SK-N-SH (cell line): Measurements from ENCODE around the gene XG. TPM values are rescaled to one million over a fixed set of nuclear protein-coding genes. Genes with fewer than 3 reads are reported as not detected.

Experiments used
- CTCF ChIA-PET: fragments of 300-600, 350-600 bp; formaldehyde crosslinking; extraction: SDS; loops from one replicate; lab custom pipeline; 2021; lab: Yijun Ruan, JAX
- POLR2A ChIA-PET: fragments of 350-600 bp; sonication (Branson Sonifier 250); formaldehyde crosslinking; extraction: SDS; loops from one replicate; lab custom pipeline; 2020; ENCODE audit warnings: antibody characterized with exemption, inconsistent platforms; lab: Yijun Ruan, JAX
- DNase-seq: peaks from one replicate; pipeline ENCODE4 v3.0.0; 2012
- H2AFZ ChIP-seq: fragments of 200-600 bp; sonication (generic); 2 replicates; pipeline ENCODE4 v1.8.1; 2016; ENCODE audit warnings: antibody characterized with exemption, mild to moderate bottlenecking, low read depth
- H3F3A ChIP-seq: fragments of 200-600 bp; sonication (generic); replicated peaks from 2 replicates; pipeline ENCODE3; 2016; ENCODE audit warnings: antibody characterized with exemption, mild to moderate bottlenecking; ENCODE audit not compliant: insufficient read depth
- H3K27ac ChIP-seq, 2 experiments: fragments of 200-500 bp in 1 of 2; fragments of 200-600 bp in 1 of 2; sonication (Bioruptor generic) in 1 of 2; sonication (generic), shearing (Covaris generic) in 1 of 2; 2 replicates each; pipeline versions ENCODE4 v1.5.1 to v1.6.1; 2014 to 2016; ENCODE audit warnings: low read depth in 2 of 2, inconsistent platforms in 1 of 2, low read length in 1 of 2, mild to moderate bottlenecking in 1 of 2, mixed read lengths in 1 of 2
- H3K27me3 ChIP-seq: fragments of 200-600 bp; sonication (generic), shearing (Covaris generic); 2 replicates; pipeline ENCODE4 v1.6.1; 2016; ENCODE audit warnings: mixed run types; ENCODE audit not compliant: insufficient read depth
- H3K36me3 ChIP-seq, 2 experiments: fragments of 200-500 bp in 1 of 2; fragments of 200-600 bp in 1 of 2; sonication (Bioruptor generic) in 1 of 2; sonication (generic) in 1 of 2; replicated peaks in 1 of 2; 2 replicates each; pipeline versions ENCODE3 to v1.5.1; 2014 to 2016; ENCODE audit warnings: low read length in 1 of 2, mild to moderate bottlenecking in 1 of 2; ENCODE audit not compliant: insufficient read depth in 2 of 2, control insufficient read depth in 1 of 2
- H3K4me1 ChIP-seq, 2 experiments: fragments of 200-500 bp in 1 of 2; fragments of 200-600 bp in 1 of 2; sonication (Bioruptor generic) in 1 of 2; sonication (generic), shearing (Covaris generic) in 1 of 2; 2 replicates each; pipeline versions ENCODE4 v1.5.1 to v1.6.1; 2014 to 2016; ENCODE audit warnings: low read depth in 1 of 2, low read length in 1 of 2, mixed run types in 1 of 2; ENCODE audit not compliant: insufficient read depth in 2 of 2, control insufficient read depth in 1 of 2
- H3K4me2 ChIP-seq: fragments of 200-600 bp; sonication (generic), shearing (Covaris generic); 2 replicates; pipeline ENCODE4 v1.6.1; 2017; ENCODE audit warnings: mixed run types
- H3K4me3 ChIP-seq, 2 experiments: fragments of 200-500 bp in 1 of 2; fragments of 200-600 bp in 1 of 2; sonication (Bioruptor generic) in 1 of 2; sonication (generic), shearing (Covaris generic) in 1 of 2; 2 replicates each; pipeline versions ENCODE4 v1.5.1 to v1.8.1; 2014 to 2016; ENCODE audit warnings: low read depth in 2 of 2, inconsistent platforms in 1 of 2, low read length in 1 of 2, mild to moderate bottlenecking in 1 of 2, mixed read lengths in 1 of 2, moderate library complexity in 1 of 2
- H3K79me2 ChIP-seq: fragments of 200-600 bp; sonication (generic); 2 replicates; pipeline ENCODE4 v1.8.1; 2017; ENCODE audit warnings: mild to moderate bottlenecking; ENCODE audit not compliant: insufficient read depth
- H3K9ac ChIP-seq: fragments of 200-600 bp; sonication (generic); 2 replicates; pipeline ENCODE4 v1.6.1; 2017; ENCODE audit warnings: mixed run types
- H3K9me2 ChIP-seq: fragments of 200-600 bp; sonication (generic); 2 replicates; pipeline ENCODE4 v1.6.1; 2017; ENCODE audit warnings: mixed run types
- H3K9me3 ChIP-seq: fragments of 200-600 bp; sonication (generic); 2 replicates; pipeline ENCODE4 v1.6.1; 2017; ENCODE audit warnings: mixed run types, mild to moderate bottlenecking, moderate library complexity
- H4K20me1 ChIP-seq: fragments of 200-600 bp; sonication (generic); 2 replicates; pipeline ENCODE4 v1.6.1; 2017; ENCODE audit warnings: mild to moderate bottlenecking, mixed run types; ENCODE audit not compliant: insufficient read depth
- ELF1 ChIP-seq: IDR thresholded peaks from 2 replicates; pipeline ENCODE4 v1.4.0; 2012
- EZH2phosphoT487 ChIP-seq: fragments of 200-600 bp; sonication (generic); IDR thresholded peaks from 2 replicates; pipeline ENCODE4 v1.6.1; 2017; ENCODE audit warnings: low read depth, mixed run types, mild to moderate bottlenecking, antibody characterized with exemption, moderate library complexity, borderline replicate concordance
- FOXJ3 ChIP-seq: sonication (generic); formaldehyde crosslinking; IDR thresholded peaks from 2 replicates; pipeline ENCODE4 v1.5.1; 2020; ENCODE audit warnings: mild to moderate bottlenecking, missing genetic modification reagents
- MEF2A ChIP-seq: IDR thresholded peaks from 2 replicates; pipeline ENCODE4 v1.4.0; 2012; ENCODE audit warnings: low read depth, borderline replicate concordance
- PBX3 ChIP-seq: IDR thresholded peaks from 2 replicates; pipeline ENCODE4; 2012
- REST ChIP-seq: IDR thresholded peaks from 2 replicates; pipeline ENCODE4 v1.6.1; 2012; ENCODE audit warnings: mild to moderate bottlenecking, low read depth, low read length, moderate library complexity
- RFX5 ChIP-seq: IDR thresholded peaks from 2 replicates; pipeline ENCODE4 v1.6.1; 2012; ENCODE audit warnings: mild to moderate bottlenecking, improper control_type of control experiment, low read length
- RXRA ChIP-seq: IDR thresholded peaks from 2 replicates; pipeline ENCODE4 v1.4.0; 2012; ENCODE audit warnings: low read depth, mild to moderate bottlenecking, borderline replicate concordance
- SIN3A ChIP-seq: IDR thresholded peaks from 2 replicates; pipeline ENCODE4 v1.6.1; 2012; ENCODE audit warnings: low read depth, mild to moderate bottlenecking, low read length, moderate library complexity, borderline replicate concordance
- USF1 ChIP-seq: IDR thresholded peaks from 2 replicates; pipeline ENCODE4 v1.4.0; 2012; ENCODE audit warnings: low read depth, borderline replicate concordance
- USF2 ChIP-seq: fragments of 150-350 bp; IDR thresholded peaks from 2 replicates; pipeline ENCODE4 v1.6.1; 2017; ENCODE audit warnings: antibody characterized with exemption, low read length, low read depth, borderline replicate concordance
- YY1 ChIP-seq: IDR thresholded peaks from 2 replicates; pipeline ENCODE4 v1.4.0; 2012; ENCODE audit warnings: low read depth, mild to moderate bottlenecking
- WGBS: methylation state at CpG from one replicate; pipeline ENCODE4 v1.1.6; 2017; ENCODE audit warnings: low lambda C conversion rate; 5-methylcytosine and 5-hydroxymethylcytosine counted together
- polyA plus RNA-seq, 3 experiments: library from polyadenylated mRNA; depleted of rRNA; stranded (reverse); fragments of >200 nt; gene quantifications; 2 replicates each; pipeline ENCODE4 v1.2.3, GENCODE V29; 2012
- TF ChIP-seq, protein P1 (sequence below): fragments of 200-600 bp; sonication (generic); IDR thresholded peaks from 2 replicates; pipeline ENCODE4 v1.6.1; 2017; ENCODE audit warnings: antibody characterized with exemption, mild to moderate bottlenecking, moderate library complexity

The XG gene
- polyA plus RNA-seq, 1 of the 3 experiments (the other 2 are of a cell fraction) = 0.76 TPM

- Histone ChIP-seq H3K36me3 (no peaks in the 10 kb centered on the region), H3K9me3 (no peaks in the 10 kb centered on the region), H2AFZ (no peak overlapping the region), H3F3A (no peaks in the 10 kb centered on the region), H4K20me1 (no peaks in the 10 kb centered on the region), H3K27me3 (peaks cover 5% of the 10 kb centered on the region; the same call in 1 of the 2 replicates), H3K4me1 (no peaks in the 10 kb centered on the region; a peak in 1 of 4 replicates), H3K27ac (no peak overlapping the region), H3K79me2 (no peaks in the 10 kb centered on the region), H3K4me3 (no peak overlapping the region), H3K9me2 (no peaks in the 10 kb centered on the region), H3K9ac (no peak overlapping the region), H3K4me2 (no peak overlapping the region)
- ChIA-PET CTCF (no interaction called here), POLR2A (no interaction called here)
- TF ChIP-seq RXRA (no peak), PBX3 (no peak), SIN3A (no peak), YY1 (no peak), USF1 (no peak), ELF1 (no peak), REST (no peak), RFX5 (no peak), USF2 (no peak), FOXJ3 (no peak), EZH2phosphoT487 (no peak), MEF2A (no peak)
- TF ChIP-seq, protein P1, sequence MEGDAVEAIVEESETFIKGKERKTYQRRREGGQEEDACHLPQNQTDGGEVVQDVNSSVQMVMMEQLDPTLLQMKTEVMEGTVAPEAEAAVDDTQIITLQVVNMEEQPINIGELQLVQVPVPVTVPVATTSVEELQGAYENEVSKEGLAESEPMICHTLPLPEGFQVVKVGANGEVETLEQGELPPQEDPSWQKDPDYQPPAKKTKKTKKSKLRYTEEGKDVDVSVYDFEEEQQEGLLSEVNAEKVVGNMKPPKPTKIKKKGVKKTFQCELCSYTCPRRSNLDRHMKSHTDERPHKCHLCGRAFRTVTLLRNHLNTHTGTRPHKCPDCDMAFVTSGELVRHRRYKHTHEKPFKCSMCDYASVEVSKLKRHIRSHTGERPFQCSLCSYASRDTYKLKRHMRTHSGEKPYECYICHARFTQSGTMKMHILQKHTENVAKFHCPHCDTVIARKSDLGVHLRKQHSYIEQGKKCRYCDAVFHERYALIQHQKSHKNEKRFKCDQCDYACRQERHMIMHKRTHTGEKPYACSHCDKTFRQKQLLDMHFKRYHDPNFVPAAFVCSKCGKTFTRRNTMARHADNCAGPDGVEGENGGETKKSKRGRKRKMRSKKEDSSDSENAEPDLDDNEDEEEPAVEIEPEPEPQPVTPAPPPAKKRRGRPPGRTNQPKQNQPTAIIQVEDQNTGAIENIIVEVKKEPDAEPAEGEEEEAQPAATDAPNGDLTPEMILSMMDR = no peak
- DNase-seq = no peak
- WGBS = 67% methylated on average over 10 of the region's 11 CpGs
Measured at GRCh38 chrX:2766906-2767305, 15.1 kb downstream of the XG start.
